ENCODE results near the gene ATP2B2. TPM values are rescaled to one million over a fixed set of nuclear protein-coding genes. Genes with fewer than 3 reads are reported as not detected.
A peak's percentile ranks its signal among the peaks of the same experiment; 100 is the strongest.
"Not testable (repeated sequence)": the region's sequence is repeated elsewhere in the genome, so short reads cannot be mapped to it uniquely, and the experiment has no call there.

The ATP2B2 gene
- total RNA-seq, 2 donors from 2014 or later, result not detected

DNA sequence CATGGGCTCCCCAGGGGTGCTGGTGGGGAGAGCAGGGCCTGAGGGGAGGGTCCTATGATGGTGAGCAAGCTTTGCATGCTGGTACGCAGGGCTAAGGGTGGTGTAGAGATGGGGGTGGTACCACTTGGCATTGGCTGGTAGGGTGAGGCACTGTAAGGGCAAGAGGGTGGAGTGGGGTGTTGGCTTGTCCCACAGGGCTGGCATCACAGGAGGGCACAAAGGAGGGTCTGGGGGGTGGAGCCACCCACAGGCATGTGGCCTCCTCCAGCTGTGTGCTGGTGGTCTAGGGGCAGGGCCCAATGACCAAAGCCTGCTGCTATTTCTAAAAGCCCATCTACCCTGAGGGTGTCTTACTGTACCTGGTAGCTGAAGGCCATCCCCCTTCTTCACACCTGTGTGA lies 119.3 kb downstream of the ATP2B2 start:
- Mint-ChIP-seq H3K36me3 (peaks cover 0 to 7% of the 10 kb centered on the region in 2 donors), H3K9me3 (peaks cover 0 to 3% of the 10 kb centered on the region in 2 donors), H3K27ac (no peak overlapping the region)
- DNase-seq (ENCODE audit: low spot score in 2 of 2) (no peak), ATAC-seq (no peak)

DNA sequence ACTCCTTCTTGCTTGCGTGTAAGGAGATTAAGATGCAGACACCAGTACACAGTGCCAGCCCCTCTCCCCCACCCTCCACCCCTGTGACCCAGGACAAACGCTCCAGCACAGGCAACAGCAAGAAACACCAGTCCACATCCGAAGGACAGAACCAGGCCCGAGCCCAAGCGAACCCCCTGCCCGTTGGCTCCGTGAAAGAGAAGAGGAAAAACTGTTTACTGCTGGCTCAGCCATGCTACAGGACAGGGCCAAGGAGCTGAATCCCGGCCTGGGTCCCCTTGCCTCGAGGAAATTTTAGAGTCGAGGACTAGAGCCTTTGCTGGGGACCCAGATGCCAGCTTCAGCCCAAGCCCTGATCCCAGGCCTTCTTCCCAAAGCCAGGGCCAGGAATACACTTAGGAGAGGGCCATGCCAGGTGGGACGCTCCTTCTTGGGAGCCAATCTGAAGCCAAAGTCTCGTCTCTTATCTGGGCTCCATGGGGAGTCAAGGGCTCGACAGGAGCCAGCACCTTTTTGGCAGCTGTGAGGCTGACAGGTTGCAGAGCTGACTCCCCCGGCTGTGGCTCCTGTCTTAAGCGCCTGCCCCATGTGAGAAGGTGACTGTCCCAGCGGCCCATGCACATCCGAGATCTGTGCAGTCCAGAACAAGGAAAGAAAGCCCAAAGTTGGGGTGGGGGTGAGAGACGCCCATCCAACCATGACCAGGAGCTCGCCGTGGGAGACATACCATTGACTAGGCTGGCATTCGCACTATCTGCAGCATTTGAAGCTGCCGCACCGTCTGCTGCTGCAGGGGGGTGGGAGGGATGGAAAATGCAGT lies 120.6 kb downstream of the ATP2B2 start:
- H3K36me3 Mint-ChIP-seq, result peaks cover 0 to 7% of the 10 kb centered on the region in 2 donors
- peaks cover 0 to 3% of the 10 kb centered on the region in 2 donors for H3K9me3 Mint-ChIP-seq
- DNase-seq (ENCODE audit: low spot score in 2 of 2) (no peak), ATAC-seq (no peak)
- no peak overlapping the region for H3K27ac Mint-ChIP-seq

DNA sequence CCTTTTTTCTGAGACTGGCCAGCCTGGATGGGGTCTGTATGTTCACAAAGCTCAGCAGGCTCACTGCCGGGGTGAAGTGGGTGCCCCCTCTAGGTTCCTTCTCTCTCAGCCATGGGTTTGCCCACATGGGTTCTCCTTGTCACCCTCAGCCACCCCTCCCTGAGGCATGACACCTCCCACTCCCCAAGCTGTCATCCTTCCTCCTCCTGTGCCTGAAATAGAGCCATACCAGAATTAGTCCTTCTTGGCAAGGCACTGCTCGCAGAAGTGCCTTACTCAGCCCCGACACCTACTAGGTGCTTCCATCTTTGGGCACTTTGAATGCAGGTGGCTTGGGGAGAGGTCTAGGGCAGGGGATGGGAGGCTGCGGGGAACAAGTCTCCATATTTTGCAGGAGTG lies 121.5 kb downstream of the ATP2B2 start:
- Mint-ChIP-seq H3K36me3 (peaks cover 0 to 7% of the 10 kb centered on the region in 2 donors), H3K9me3 (peaks cover 0 to 3% of the 10 kb centered on the region in 2 donors), H3K27ac (peak overlapping the region in 1 of 2 donors; percentile 10)
- DNase-seq (ENCODE audit: low spot score in 2 of 2) (no peak), ATAC-seq (no peak)

DNA sequence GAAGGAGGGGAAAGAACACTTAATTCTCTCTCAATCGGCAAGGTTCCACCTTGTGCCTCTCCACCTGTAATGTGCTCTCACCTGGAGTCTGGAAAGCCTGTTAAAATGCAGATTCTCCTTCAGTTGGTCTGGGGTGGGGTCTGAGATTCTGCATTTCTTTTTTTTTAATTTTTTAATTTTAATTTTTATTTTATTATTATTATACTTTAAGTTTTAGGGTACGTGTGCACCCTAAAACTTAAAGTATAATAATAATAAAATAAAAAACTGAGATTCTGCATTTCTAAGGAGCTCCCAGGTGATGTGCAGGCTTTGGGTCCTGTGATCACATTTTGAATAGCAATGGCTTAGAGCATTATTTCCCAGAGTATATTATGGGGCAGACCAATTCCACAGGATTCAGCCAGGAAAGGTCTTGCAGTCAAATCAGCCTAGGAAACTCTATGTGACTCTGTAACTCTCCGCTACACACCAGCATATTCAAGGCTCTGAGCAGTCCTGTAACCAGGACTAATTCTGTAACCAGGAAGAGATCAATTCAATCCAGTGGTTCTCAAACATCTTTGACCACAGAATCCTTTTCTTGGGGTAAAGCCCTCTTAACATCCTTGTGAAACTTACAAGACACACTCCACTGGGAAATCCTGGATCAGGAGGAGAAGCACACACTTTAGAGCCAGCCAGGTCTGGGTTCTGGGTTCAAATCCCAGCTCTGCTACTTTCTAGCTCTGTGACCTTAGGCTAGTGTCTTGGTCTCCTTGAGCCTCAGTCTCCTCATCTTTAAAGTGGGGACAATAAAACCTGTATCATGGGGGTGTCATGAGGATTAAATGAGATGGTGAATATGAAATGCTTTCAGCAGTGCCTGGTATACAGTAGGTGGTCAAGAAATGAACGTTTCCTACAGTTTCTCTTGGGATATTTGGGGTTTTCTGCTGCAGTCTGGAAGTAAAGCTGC lies 122.2 kb downstream of the ATP2B2 start:
- no peak overlapping the region for H3K27ac Mint-ChIP-seq
- ATAC-seq (no peak), DNase-seq (ENCODE audit: low spot score in 2 of 2) (no peak)
- peaks cover 0 to 7% of the 10 kb centered on the region in 2 donors for H3K36me3 Mint-ChIP-seq
- peaks cover 0 to 3% of the 10 kb centered on the region in 2 donors for H3K9me3 Mint-ChIP-seq

DNA sequence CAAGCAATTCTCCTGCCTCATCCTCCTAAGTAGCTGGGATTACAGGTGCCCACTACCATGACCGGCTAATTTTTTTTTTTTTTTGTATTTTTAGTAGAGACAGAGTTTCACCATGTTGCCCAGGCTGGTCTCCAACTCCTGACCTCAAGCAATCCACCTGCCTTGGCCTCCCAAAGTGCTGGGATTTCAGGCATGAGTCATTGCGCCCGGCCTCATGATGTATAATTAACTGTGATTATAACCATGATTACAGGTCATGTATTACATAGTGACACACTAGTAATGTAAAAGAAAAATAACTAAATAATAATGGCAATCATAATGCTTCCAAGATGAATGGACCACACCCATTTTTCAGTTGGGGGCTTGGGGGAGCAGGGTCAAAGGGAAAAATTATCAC lies 122.9 kb downstream of the ATP2B2 start:
- H3K27ac Mint-ChIP-seq; H3K9me3 Mint-ChIP-seq; DNase-seq (ENCODE audit: low spot score in 2 of 2); H3K36me3 Mint-ChIP-seq; ATAC-seq: not testable (repeated sequence)

DNA sequence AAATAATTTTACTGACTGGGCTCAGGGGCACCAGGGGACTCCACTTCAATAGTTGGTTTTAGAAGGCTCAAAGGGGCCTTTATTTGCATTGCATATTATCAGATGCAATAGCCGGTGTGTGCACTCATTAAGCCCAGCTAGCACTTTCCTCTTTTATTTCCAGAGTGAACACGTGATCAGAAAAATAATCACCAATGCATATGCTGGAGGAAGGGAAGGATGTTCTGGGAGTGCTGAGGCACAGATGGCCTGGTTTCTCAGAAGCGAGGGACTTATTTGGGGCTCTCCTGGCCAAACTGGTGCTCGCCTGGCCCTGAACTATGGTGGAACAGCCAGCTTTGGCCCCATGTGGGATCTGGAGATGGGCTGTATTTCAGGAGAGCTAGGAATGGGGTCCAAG lies 124.0 kb downstream of the ATP2B2 start:
- no peak for ATAC-seq
- Mint-ChIP-seq H3K36me3 (no peaks in the 10 kb centered on the region), H3K27ac (no peak overlapping the region)

DNA sequence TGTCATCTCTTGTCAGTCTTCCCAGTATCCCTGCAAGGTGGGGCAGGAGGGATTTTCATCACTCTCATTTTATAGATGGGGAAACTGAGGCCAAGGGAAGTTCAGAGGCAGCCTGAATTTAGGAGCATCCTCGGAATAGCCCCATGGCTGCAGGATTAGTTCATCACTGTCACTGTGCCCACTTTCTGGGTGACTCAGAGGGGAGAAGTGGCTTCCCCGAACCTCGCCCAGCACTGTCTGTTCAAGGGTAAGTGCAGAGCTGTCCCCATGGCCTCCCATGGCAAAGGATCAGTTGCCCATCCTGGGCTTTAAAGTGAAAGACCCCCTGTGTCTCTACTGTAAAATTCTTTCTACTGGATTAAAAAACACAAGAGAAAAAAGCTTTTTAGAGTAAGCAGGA lies 124.5 kb downstream of the ATP2B2 start:
- Mint-ChIP-seq H3K9me3 (no peaks in the 10 kb centered on the region), H3K36me3 (no peaks in the 10 kb centered on the region), H3K27ac (no peak overlapping the region)
- no peak for ATAC-seq
- DNase-seq (ENCODE audit: low spot score in 2 of 2), result no peak

More for the DNA sequence above, 124.0 kb downstream of the ATP2B2 start:
- H3K9me3 Mint-ChIP-seq, result no peaks in the 10 kb centered on the region
- no peak for DNase-seq (ENCODE audit: low spot score in 2 of 2)

DNA sequence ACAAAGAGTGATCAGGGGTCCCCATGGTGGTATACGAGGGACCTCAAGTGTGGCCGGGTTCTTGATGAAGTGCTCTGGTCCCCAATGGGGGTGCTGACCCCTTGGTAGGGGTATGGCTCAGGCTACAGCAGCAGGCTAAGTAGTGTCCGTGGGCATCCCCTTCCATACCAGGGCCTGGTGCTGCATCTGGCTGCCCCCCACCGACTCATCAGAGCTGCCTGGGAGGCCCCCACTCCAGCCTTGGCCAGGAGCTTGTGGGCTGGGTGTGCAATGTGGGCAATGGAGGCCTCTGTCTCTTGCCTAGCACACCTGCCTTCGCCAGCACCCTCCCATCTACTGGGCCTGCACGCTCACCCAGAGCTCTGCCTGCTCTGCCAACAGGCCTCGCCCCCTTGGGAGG lies 125.4 kb downstream of the ATP2B2 start:
- Mint-ChIP-seq H3K27ac (no peak overlapping the region), H3K36me3 (no peaks in the 10 kb centered on the region), H3K9me3 (no peaks in the 10 kb centered on the region)
- DNase-seq (ENCODE audit: low spot score in 2 of 2), result no peak
- no peak for ATAC-seq

DNA sequence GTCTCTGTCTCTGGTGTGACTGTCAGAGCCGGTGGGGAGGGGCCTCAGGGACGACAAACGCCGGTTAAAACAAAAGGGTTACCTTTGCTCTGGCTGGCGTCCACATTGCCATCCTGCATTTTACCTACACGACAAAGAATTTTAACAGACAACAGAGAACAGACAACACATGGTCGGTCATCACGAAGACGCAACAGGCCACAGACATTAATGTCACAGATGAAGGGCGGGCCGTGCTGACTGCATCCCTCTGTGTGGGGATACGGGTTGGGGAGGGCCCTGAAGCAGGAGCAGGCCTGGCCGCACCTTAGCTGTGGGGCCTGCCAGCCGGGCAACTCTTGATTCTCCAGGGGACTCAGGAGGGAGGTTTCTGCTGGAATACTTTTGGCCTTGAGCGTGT lies 126.2 kb downstream of the ATP2B2 start:
- no peak for ATAC-seq
- no peaks in the 10 kb centered on the region for H3K36me3 Mint-ChIP-seq
- DNase-seq (ENCODE audit: low spot score in 2 of 2), result no peak
- peak overlapping the region in 1 of 2 donors; percentile 33 for H3K27ac Mint-ChIP-seq
- H3K9me3 Mint-ChIP-seq, result no peaks in the 10 kb centered on the region

DNA sequence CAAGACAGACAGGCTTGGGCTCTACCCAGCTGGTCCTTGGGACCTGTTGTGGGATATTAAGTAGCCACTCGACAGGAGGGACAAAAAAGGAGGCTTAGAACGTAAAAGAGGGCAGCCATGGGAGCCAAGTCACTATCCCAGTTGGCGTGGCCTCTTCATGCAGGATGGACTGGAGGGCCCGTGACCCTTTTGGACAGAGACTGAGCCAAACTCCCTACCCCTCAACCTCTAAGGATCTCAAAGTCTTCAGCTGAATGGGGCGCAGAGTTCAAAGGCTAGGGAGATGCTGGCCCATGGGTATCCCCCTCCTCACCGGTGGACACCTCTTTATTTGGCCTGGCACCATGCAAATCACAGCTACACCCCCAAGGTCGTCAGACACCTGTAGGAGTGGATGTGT lies 126.6 kb downstream of the ATP2B2 start:
- Mint-ChIP-seq H3K36me3 (no peaks in the 10 kb centered on the region), H3K9me3 (no peaks in the 10 kb centered on the region), H3K27ac (no peak overlapping the region)
- no peak for ATAC-seq
- DNase-seq (ENCODE audit: low spot score in 2 of 2), result no peak

DNA sequence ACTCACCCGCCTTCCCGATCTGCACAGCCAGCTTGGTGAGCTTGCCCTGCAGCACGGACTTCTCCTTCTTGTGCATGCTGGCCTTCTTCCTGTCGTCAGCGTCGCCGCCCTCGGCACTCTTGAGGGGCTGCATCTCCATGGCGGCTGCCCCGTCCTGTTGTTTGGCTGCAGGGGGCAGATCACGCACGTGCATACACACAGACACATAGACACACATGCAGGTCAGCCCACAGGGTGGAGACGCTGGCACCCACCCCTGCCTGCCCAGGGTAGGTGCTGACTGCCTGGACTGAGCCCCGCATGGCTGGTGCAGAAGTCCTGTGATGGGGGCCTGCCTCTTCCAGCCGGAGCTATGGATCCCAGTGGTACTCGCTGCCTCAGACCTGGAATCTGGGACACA lies 127.1 kb downstream of the ATP2B2 start:
- H3K27ac Mint-ChIP-seq, result no peak overlapping the region

DNA sequence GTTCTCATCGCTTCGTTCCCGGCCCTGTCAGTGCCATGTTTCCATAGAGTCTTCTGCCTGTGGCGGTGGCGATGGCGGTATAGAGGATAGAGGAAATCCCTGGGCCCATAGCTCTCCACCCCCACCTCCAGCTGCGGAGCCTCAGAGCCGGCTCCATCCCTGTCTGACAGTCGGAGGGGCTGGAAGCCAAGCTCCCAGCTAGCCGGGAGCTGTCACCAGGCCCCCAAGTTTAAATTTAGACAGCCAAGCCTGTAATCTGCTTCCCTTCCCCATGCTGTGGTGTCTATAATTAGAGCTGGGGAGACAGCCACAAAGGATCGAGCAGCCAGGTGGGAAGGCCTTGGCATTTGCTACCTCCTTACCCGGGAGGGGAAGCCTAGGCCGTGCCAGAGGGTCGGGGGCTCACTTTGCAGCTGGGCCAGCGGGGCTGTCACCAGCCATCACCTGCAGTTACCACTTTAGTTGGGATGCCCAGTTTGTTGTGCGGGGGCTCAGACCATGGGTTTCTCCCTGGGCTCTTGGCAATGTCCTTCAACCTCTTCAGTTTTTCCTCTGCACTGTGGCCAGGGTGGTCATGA lies 128.1 kb downstream of the ATP2B2 start:
- Mint-ChIP-seq H3K36me3 (no peaks in the 10 kb centered on the region), H3K27ac (no peak overlapping the region)
- no peak for ATAC-seq

More for the DNA sequence above, 127.1 kb downstream of the ATP2B2 start:
- no peaks in the 10 kb centered on the region for H3K36me3 Mint-ChIP-seq
- no peaks in the 10 kb centered on the region for H3K9me3 Mint-ChIP-seq
- DNase-seq (ENCODE audit: low spot score in 2 of 2) (no peak), ATAC-seq (no peak)

DNA sequence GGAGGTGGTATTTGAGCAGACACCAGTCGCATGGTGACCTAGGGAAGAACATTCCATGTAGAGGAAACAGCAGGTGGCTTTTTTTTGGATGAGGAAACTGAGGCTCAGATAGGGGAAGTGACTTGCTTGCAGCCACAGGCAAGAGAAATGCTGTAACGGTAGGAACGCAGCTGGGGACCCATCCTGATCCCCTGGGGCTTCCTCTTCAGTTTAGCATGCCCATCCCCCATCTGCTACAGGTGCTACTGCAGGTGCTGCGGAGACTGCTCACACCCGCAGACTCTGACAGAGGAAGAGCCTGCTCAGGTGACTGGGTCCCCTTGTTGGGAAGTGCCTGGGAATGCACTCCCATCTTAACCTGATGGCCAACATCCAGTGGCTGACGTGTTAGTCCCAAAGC lies 129.0 kb downstream of the ATP2B2 start:
- Mint-ChIP-seq H3K27ac (no peak overlapping the region), H3K36me3 (peaks cover 0 to under 1% of the 10 kb centered on the region in 2 donors), H3K9me3 (no peaks in the 10 kb centered on the region)
- ATAC-seq, result no peak
- DNase-seq (ENCODE audit: low spot score in 2 of 2), result no peak

More for the DNA sequence above, 128.1 kb downstream of the ATP2B2 start:
- no peak for DNase-seq (ENCODE audit: low spot score in 2 of 2)
- H3K9me3 Mint-ChIP-seq, result no peaks in the 10 kb centered on the region

DNA sequence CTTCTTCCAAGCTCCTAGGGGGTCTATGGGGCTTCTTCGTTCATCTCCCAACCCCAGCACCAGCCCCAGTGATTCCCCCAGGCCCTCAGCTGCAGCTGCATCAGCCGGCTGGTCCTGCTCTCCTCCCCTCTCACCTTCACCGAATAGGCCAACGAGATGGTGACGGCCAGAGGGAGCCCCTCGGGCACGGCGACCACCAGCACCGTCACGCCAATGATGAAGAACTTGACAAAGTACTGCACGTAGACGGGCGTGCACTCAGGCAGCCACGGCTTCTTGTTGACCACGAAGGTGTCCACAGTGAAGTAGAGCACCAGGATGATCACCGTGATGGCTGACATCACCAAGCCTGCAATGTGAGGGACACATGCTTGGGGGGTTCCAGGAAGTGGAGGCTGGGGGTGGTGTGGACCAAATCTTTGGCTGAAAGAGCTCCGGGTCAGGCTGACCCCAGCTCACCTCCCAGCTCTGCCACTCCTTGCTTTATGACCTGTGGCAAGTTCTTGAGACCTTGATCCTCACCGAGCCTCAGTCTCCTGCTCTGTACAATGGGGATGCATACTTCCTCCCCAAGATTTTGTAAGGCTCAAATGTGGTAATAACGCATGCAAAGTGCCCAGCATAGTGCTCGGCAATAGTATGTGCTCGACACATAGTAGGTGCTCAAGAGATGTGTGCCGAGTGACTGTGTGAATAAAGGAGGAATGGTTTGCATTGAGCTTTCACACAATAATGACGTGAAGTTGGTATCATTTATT lies 129.9 kb downstream of the ATP2B2 start:
- DNase-seq (ENCODE audit: low spot score in 2 of 2) (no peak), ATAC-seq (no peak)
- H3K27ac Mint-ChIP-seq, result no peak overlapping the region
- peaks cover 0 to 9% of the 10 kb centered on the region in 2 donors for H3K36me3 Mint-ChIP-seq
- H3K9me3 Mint-ChIP-seq, result no peaks in the 10 kb centered on the region

DNA sequence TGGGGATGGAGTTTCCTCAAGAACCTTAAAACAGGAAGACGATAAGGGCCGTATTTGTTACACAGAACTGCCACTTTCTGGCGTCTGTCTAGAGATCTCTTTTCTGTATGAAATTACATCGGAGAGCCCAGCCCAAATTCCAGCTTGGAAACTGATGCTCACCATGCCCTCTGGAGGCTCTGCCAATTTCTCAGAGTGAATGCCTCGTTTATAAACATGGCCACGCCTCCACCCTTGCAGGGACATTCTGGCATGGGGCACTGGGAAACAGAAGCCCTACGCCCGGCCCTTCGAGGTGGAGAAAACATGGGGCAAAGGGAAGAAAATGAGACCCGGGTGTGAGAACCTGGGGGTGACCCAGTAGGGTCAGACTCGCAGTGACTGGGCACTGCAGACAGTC lies 131.1 kb downstream of the ATP2B2 start:
- Mint-ChIP-seq H3K36me3 (peaks cover 0 to 10% of the 10 kb centered on the region in 2 donors), H3K27ac (no peak overlapping the region), H3K9me3 (no peaks in the 10 kb centered on the region)
- no peak for ATAC-seq
- DNase-seq (ENCODE audit: low spot score in 2 of 2), result no peak

DNA sequence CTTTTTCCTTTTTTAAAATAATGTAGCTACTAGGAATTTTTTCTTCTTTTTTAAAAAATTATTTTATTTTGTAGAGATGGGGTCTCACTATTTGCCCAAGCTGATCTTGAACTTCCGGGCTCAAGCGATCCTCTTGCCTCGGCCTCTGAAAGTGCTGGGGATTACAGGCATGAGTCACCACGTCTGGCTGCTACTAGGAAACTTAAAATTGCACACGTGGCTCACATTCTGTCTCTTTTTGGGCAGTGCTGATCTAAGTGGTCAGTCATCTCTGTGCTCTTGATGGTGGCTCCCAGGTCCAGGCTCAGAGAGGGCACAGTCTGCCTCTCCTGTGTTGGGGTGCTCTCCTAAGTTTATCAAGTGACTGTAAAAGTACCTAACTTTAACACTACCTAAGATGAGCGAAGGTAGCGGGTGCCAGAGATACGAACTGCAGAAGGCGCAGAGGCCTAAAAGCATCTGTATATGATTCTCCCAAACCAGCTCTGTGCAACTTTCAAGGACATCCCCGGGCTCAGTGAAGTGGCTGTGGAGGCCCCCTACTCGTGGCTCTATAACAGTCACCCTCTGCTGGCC lies 131.6 kb downstream of the ATP2B2 start:
- no peak for DNase-seq (ENCODE audit: low spot score in 2 of 2)
- no peak for ATAC-seq
- peaks cover 0 to 10% of the 10 kb centered on the region in 2 donors for H3K36me3 Mint-ChIP-seq
- H3K9me3 Mint-ChIP-seq, result peaks cover 0 to under 1% of the 10 kb centered on the region in 2 donors
- H3K27ac Mint-ChIP-seq, result no peak overlapping the region

Data from activated naive CD4-positive, alpha-beta T cell treated with anti-CD3 and anti-CD28 coated beads, Interleukin-2, amount 50 U/mL, for 72 hours (primary cell).